Transverse colon (tissue), 4 donors: ENCODE data around the gene PYGL.
A peak's percentile ranks its signal among the peaks of the same experiment; 100 is the strongest.

Experiments used
- CTCF ChIP-seq, 5 experiments: fragments of 200-600 bp in 3 of 5; fragments of 450-650 bp in 2 of 5; sonication (generic) in 3 of 5; IDR thresholded peaks; 1 replicate in 2 of 5; 2 replicates in 3 of 5; pipeline ENCODE4 v1.5.1; 2016 to 2017; ENCODE audit warnings: antibody characterized with exemption in 5 of 5, inconsistent platforms in 3 of 5, mild to moderate bottlenecking in 2 of 5, moderate library complexity in 1 of 5
- EP300 ChIP-seq: sonication (generic); formaldehyde crosslinking; IDR thresholded peaks from one replicate; pipeline ENCODE4 v1.6.1; 2017; ENCODE audit warnings: antibody characterized with exemption, low read depth
- POLR2A ChIP-seq: fragments of 450-650 bp; IDR thresholded peaks from one replicate; pipeline ENCODE4 v1.6.1; 2016; ENCODE audit warnings: antibody characterized with exemption, mild to moderate bottlenecking, moderate library complexity
- POLR2AphosphoS5 ChIP-seq, 3 donors: sonication (generic); formaldehyde crosslinking; IDR thresholded peaks; one replicate each; pipeline ENCODE4 v1.6.1; 2016; ENCODE audit warnings: antibody characterized with exemption in 3 of 3

GRCh38 chr14:50955373-50956043 lies 11.2 kb upstream of the PYGL start:
- TF ChIP-seq CTCF (IDR thresholded peaks at IDR 0.05), result peak; percentile 21 to 51 (median 34)
- TF ChIP-seq EP300, result no peak
- TF ChIP-seq POLR2A, result no peak
- no peak for TF ChIP-seq POLR2AphosphoS5 (IDR thresholded peaks at IDR 0.05)
